K562 (cell line): ENCODE results near the gene CNTN5. TPM values are rescaled to one million over a fixed set of nuclear protein-coding genes. Genes with fewer than 3 reads are reported as not detected.

Experiments used
- ATAC-seq: fragments of 200-7000 bp; cut with Tn5 transposase; 3 replicates; pipeline ENCODE4 v1.9.1; 2020; ENCODE audit warnings: moderate library complexity
- BruUV-seq: library from RNA; stranded (reverse); fragments of 400-500 nt; replicated peaks from 2 replicates; lab custom pipeline; 2021; lab: Mats Ljungman, UMichigan
- CTCF ChIA-PET: fragments of 300-600 bp; formaldehyde crosslinking; extraction: SDS; loops from one replicate; lab custom pipeline; 2021; ENCODE audit warnings: low intra/inter-chr PET ratio; lab: Yijun Ruan, JAX
- POLR2A ChIA-PET: fragments of 300-600, 350-650 bp; sonication (Branson Sonifier 250); formaldehyde crosslinking; extraction: SDS; loops from one replicate; lab custom pipeline; 2021; ENCODE audit warnings: antibody characterized with exemption, inconsistent platforms; lab: Yijun Ruan, JAX
- DNase-seq, 4 experiments: peaks; one replicate each; pipeline versions ENCODE4 v3.0.0 to v3.0.0-alpha.2; 2011 to 2018; ENCODE audit warnings: low spot score in 3 of 4, mixed read lengths in 3 of 4; ENCODE audit errors: extremely low read depth in 1 of 4
- FAIRE-seq: peaks from 2 replicates; lab custom pipeline; 2011; peaks lifted over from hg19 to GRCh38; lab: Jason Lieb, UNC
- H2AFZ ChIP-seq: 2 replicates; pipeline ENCODE4 v1.6.0; 2011; ENCODE audit warnings: low read depth, low read length, control low read depth, inconsistent platforms
- H3K27ac ChIP-seq: fragments of 200-600 bp; 3 replicates; pipeline ENCODE4 v1.8.0; 2011; ENCODE audit warnings: low read depth, mild to moderate bottlenecking, control low read depth, inconsistent platforms, low read length, moderate library complexity, mixed read lengths; ENCODE audit errors: extremely low read depth
- H3K27me3 ChIP-seq, 2 experiments: fragments of 300-600 bp in 1 of 2; 2 replicates in 1 of 2; 3 replicates in 1 of 2; pipeline versions ENCODE4 v1.6.0 to v1.8.0; 2011; ENCODE audit warnings: inconsistent platforms in 2 of 2, low read length in 2 of 2, mild to moderate bottlenecking in 1 of 2, mixed read lengths in 1 of 2, moderate library complexity in 1 of 2; ENCODE audit not compliant: control insufficient read depth in 2 of 2, insufficient read depth in 2 of 2
- H3K36me3 ChIP-seq: fragments of 300-600 bp; 3 replicates; pipeline ENCODE4 v1.8.0; 2011; ENCODE audit warnings: mild to moderate bottlenecking, low read length, inconsistent platforms; ENCODE audit not compliant: control insufficient read depth, insufficient read depth
- H3K4me1 ChIP-seq, 2 experiments: fragments of 200-600 bp in 1 of 2; replicated peaks in 1 of 2; 2 replicates in 1 of 2; 3 replicates in 1 of 2; pipeline versions ENCODE4 v1.5.1 to v1.8.0; 2011; ENCODE audit warnings: inconsistent platforms in 2 of 2, low read length in 2 of 2, mild to moderate bottlenecking in 1 of 2, mixed read lengths in 1 of 2, moderate library complexity in 1 of 2; ENCODE audit not compliant: control insufficient read depth in 2 of 2, insufficient read depth in 2 of 2
- H3K4me2 ChIP-seq: 2 replicates; pipeline ENCODE4 v1.6.1; 2011; ENCODE audit warnings: low read length, control low read depth, inconsistent platforms, mixed read lengths; ENCODE audit not compliant: insufficient read depth
- H3K4me3 ChIP-seq: fragments of 200-600 bp; sonication (generic), shearing (Covaris generic); 2 replicates; pipeline ENCODE4 v1.5.1; 2016; ENCODE audit warnings: control low read depth, inconsistent platforms
- H3K79me2 ChIP-seq: fragments of 200-600 bp; 3 replicates; pipeline ENCODE4 v1.8.0; 2011; ENCODE audit warnings: low read length, inconsistent platforms; ENCODE audit not compliant: control insufficient read depth, insufficient read depth
- H3K9ac ChIP-seq, 2 experiments: 2 replicates each; pipeline versions ENCODE4 v1.6.0 to v1.6.1; 2011; ENCODE audit warnings: low read depth in 2 of 2, low read length in 2 of 2, control low read depth in 1 of 2, inconsistent platforms in 1 of 2, mild to moderate bottlenecking in 1 of 2, mixed read lengths in 1 of 2; ENCODE audit not compliant: insufficient read depth in 1 of 2
- H3K9me1 ChIP-seq: one replicate; pipeline ENCODE4 v1.6.0; 2011; ENCODE audit warnings: inconsistent platforms, mild to moderate bottlenecking, low read length, moderate library complexity; ENCODE audit not compliant: control insufficient read depth, insufficient read depth
- H3K9me3 ChIP-seq: replicated peaks from 2 replicates; pipeline ENCODE4 v1.5.1; 2011; ENCODE audit warnings: low read depth, low read length, inconsistent platforms; ENCODE audit not compliant: control insufficient read depth, insufficient read depth
- H4K20me1 ChIP-seq: replicated peaks from 2 replicates; pipeline ENCODE4 v1.6.1; 2011; ENCODE audit warnings: low read length, inconsistent platforms, mixed read lengths; ENCODE audit not compliant: control insufficient read depth, insufficient read depth
- ATF7 ChIP-seq: fragments of 450-650 bp; IDR thresholded peaks from 2 replicates; pipeline ENCODE4 v1.7.1; 2014; ENCODE audit warnings: mild to moderate bottlenecking, moderate library complexity
- CREB3L1 ChIP-seq: fragments of 450-650 bp; IDR thresholded peaks from 2 replicates; pipeline ENCODE4 v1.6.1; 2014; ENCODE audit warnings: low read depth, mild to moderate bottlenecking, moderate library complexity, borderline replicate concordance
- ETV6 ChIP-seq, 3 experiments: fragments of 150-350 bp in 1 of 3; sonication (generic) in 1 of 3; formaldehyde crosslinking in 1 of 3; IDR thresholded peaks; 2 replicates each; pipeline versions ENCODE4 v1.6.1 to v1.8.0; 2014 to 2022; ENCODE audit warnings: borderline replicate concordance in 2 of 3, low read depth in 2 of 3, antibody characterized with exemption in 1 of 3, low read length in 1 of 3, mild to moderate bottlenecking in 1 of 3, missing genetic modification reagents in 1 of 3
- HSF4 ChIP-seq: fragments of 250-450 bp; sonication (Bioruptor Pico); IDR thresholded peaks from 2 replicates; pipeline ENCODE4 v2.1.2; 2022; ENCODE audit warnings: mild to moderate bottlenecking, moderate library complexity, borderline replicate concordance
- MLLT1 ChIP-seq, 2 experiments: fragments of 450-650 bp; IDR thresholded peaks; 2 replicates each; pipeline ENCODE4 v1.6.1; 2016
- RFX5 ChIP-seq: IDR thresholded peaks from 2 replicates; pipeline ENCODE4 v1.6.1; 2011; ENCODE audit warnings: low read depth, mild to moderate bottlenecking, improper control_type of control experiment, low read length
- THAP12 ChIP-seq: fragments of 250-450 bp; sonication (Bioruptor Pico); IDR thresholded peaks from 2 replicates; pipeline ENCODE4 v1.9.0; 2021; ENCODE audit warnings: mild to moderate bottlenecking, inconsistent platforms
- ZNF77 ChIP-seq: fragments of 250-450 bp; sonication (Bioruptor Pico); IDR thresholded peaks from 2 replicates; pipeline ENCODE4 v1.5.0; 2020
- WGBS: fragments of 100-300 bp; shearing (Covaris generic); methylation state at CpG from one replicate; pipeline ENCODE4 v1.1.6; 2016; ENCODE audit warnings: low coverage, mixed read lengths; ENCODE audit not compliant: insufficient coverage; ENCODE audit errors: missing lambda C conversion rate; 5-methylcytosine and 5-hydroxymethylcytosine counted together
- in situ Hi-C: fragments of 300-500 bp; cut with MboI; formaldehyde crosslinking; loops from 4 replicates; pipeline ENCODE4 v1.15.0; 2018; ENCODE audit warnings: inconsistent platforms, mixed read lengths
- intact Hi-C: fragments of 100-400 bp; cut with micrococcal nuclease; formaldehyde crosslinking; loops from 2 replicates; pipeline ENCODE4 v1.14.2; 2022
- polyA plus RNA-seq, 8 experiments: library from polyadenylated mRNA; depleted of rRNA in 4 of 8; stranded (reverse) in 5 of 8; unstranded in 3 of 8; fragments of >200 nt; fragmentation: Nextera tagmentation in 2 of 8; fragmentation: Illumina TruSeq in 1 of 8; extraction: Ambion mirVana in 2 of 8; extraction: Trizol in 1 of 8; gene quantifications; 2 replicates each; pipeline versions ENCODE4 v1.2.1 to v1.2.3, GENCODE V29; 2011 to 2014; ENCODE audit warnings: inconsistent platforms in 1 of 8, missing spikeins in 1 of 8
- total RNA-seq, 7 experiments: library from RNA; depleted of rRNA in 6 of 7; stranded (reverse); fragments of >200 nt in 6 of 7; fragmentation: Illumina TruSeq in 2 of 7; extraction: Trizol in 2 of 7; gene quantifications; 2 replicates each; pipeline versions ENCODE4 v1.2.1 to v1.2.3, GENCODE V29; 2011 to 2021; ENCODE audit warnings: low replicate concordance in 1 of 7
- TF ChIP-seq, protein P1 (sequence below): fragments of 250-450 bp; sonication (Bioruptor Pico); IDR thresholded peaks from 2 replicates; pipeline ENCODE4 v1.4.0; 2020; ENCODE audit warnings: mild to moderate bottlenecking
- TF ChIP-seq, protein P2 (sequence below): fragments of 250-450 bp; sonication (Bioruptor Pico); IDR thresholded peaks from 2 replicates; pipeline ENCODE4 v1.4.0; 2020; ENCODE audit warnings: mild to moderate bottlenecking, moderate library complexity, borderline replicate concordance

The CNTN5 gene
- total and polyA plus RNA-seq, 9 of the 15 experiments (the other 6 are each of a cell fraction or from before 2014, with no cell fraction given): 0.03 TPM; not detected in 8

GRCh38 chr11:99634581-99634980 lies 613.8 kb downstream of the CNTN5 start:
- H3K9me1 ChIP-seq: no peaks in the 10 kb centered on the region
- no peak overlapping the region for H3K27ac ChIP-seq
- 0 out of 2 replicates have a peak, but pooled peaks cover 3% of the 10 kb centered on the region for H3K9me3 ChIP-seq
- FAIRE-seq (no peak), DNase-seq (no peak), ATAC-seq (no peak)
- no peaks in the 10 kb centered on the region for H3K79me2 ChIP-seq
- intact Hi-C loops: no loop called here
- no peak overlapping the region for H3K4me3 ChIP-seq
- no peak overlapping the region for H3K9ac ChIP-seq
- no TSS peak for BruUV-seq
- TF ChIP-seq ETV6 (IDR thresholded peaks at IDR 0.05; ENCODE audit: borderline replicate concordance in 1 of 2, low read depth in 2 of 2, low read length in 1 of 2) (no peak), ETV6 (CRISPR knock-in tag; IDR thresholded peaks at IDR 0.05; ENCODE audit: borderline replicate concordance) (no peak), HSF4 (CRISPR knock-in tag) (no peak), ATF7 (no peak), CREB3L1 (no peak), THAP12 (CRISPR knock-in tag) (no peak), ZNF77 (no peak), RFX5 (no peak), MLLT1 (IDR thresholded peaks at IDR 0.05) (no peak)
- TF ChIP-seq, protein P1, sequence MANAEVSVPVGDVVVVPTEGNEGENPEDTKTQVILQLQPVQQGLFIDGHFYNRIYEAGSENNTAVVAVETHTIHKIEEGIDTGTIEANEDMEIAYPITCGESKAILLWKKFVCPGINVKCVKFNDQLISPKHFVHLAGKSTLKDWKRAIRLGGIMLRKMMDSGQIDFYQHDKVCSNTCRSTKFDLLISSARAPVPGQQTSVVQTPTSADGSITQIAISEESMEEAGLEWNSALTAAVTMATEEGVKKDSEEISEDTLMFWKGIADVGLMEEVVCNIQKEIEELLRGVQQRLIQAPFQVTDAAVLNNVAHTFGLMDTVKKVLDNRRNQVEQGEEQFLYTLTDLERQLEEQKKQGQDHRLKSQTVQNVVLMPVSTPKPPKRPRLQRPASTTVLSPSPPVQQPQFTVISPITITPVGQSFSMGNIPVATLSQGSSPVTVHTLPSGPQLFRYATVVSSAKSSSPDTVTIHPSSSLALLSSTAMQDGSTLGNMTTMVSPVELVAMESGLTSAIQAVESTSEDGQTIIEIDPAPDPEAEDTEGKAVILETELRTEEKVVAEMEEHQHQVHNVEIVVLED (CRISPR knock-in tag): no peak
- TF ChIP-seq, protein P2, sequence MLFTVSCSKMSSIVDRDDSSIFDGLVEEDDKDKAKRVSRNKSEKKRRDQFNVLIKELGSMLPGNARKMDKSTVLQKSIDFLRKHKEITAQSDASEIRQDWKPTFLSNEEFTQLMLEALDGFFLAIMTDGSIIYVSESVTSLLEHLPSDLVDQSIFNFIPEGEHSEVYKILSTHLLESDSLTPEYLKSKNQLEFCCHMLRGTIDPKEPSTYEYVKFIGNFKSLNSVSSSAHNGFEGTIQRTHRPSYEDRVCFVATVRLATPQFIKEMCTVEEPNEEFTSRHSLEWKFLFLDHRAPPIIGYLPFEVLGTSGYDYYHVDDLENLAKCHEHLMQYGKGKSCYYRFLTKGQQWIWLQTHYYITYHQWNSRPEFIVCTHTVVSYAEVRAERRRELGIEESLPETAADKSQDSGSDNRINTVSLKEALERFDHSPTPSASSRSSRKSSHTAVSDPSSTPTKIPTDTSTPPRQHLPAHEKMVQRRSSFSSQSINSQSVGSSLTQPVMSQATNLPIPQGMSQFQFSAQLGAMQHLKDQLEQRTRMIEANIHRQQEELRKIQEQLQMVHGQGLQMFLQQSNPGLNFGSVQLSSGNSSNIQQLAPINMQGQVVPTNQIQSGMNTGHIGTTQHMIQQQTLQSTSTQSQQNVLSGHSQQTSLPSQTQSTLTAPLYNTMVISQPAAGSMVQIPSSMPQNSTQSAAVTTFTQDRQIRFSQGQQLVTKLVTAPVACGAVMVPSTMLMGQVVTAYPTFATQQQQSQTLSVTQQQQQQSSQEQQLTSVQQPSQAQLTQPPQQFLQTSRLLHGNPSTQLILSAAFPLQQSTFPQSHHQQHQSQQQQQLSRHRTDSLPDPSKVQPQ: no peak
- ChIA-PET POLR2A (no interaction called here), CTCF (no interaction called here)
- H3K4me2 ChIP-seq: no peak overlapping the region
- no peaks in the 10 kb centered on the region for H3K27me3 ChIP-seq
- no peaks in the 10 kb centered on the region for H3K36me3 ChIP-seq
- 2% methylated on average over 4 of the region's 4 CpGs for WGBS
- no peaks in the 10 kb centered on the region for H4K20me1 ChIP-seq
- H3K4me1 ChIP-seq: no peaks in the 10 kb centered on the region
- no peak overlapping the region for H2AFZ ChIP-seq
- in situ Hi-C loops: no loop called here
